ENCODE measurements around the gene PRDM11. TPM values are rescaled to one million over a fixed set of nuclear protein-coding genes. Genes with fewer than 3 reads are reported as not detected.

The PRDM11 gene
- total RNA-seq, 1 experiment from 2014 or later: 8.1 TPM

- CTCF ChIA-PET: interaction anchor here (0.5 kb wide), 1 partner anchor 179 kb away, joined by 4 read pairs; no protein-coding TSS in a partner anchor
- peaks cover 9% of the 10 kb centered on the region for H3K4me1 Mint-ChIP-seq (ENCODE audit: low read depth, unreplicated experiment)
- no peak overlapping the region for H3K27ac Mint-ChIP-seq (ENCODE audit: unreplicated experiment)
- peaks cover 8% of the 10 kb centered on the region for H3K36me3 Mint-ChIP-seq (ENCODE audit: insufficient read depth, unreplicated experiment)
- no peaks in the 10 kb centered on the region for H3K27me3 Mint-ChIP-seq (ENCODE audit: unreplicated experiment)
- H3K9me3 Mint-ChIP-seq (ENCODE audit: low read depth, unreplicated experiment): no peaks in the 10 kb centered on the region
- TF ChIP-seq CTCF (IDR thresholded peaks at IDR 0.05; ENCODE audit: unreplicated experiment): no peak
- BruUV-seq (replicated peaks): no TSS peak
- intact Hi-C loops (cut with micrococcal nuclease; ENCODE audit: unreplicated experiment): no loop called here
- H3K4me3 Mint-ChIP-seq (ENCODE audit: low read depth, unreplicated experiment): no peak overlapping the region
- DNase-seq: no peak
Measured at GRCh38 chr11:45155058-45155551, 8.7 kb downstream of the PRDM11 start.

- H3K27me3 Mint-ChIP-seq (ENCODE audit: unreplicated experiment): no peaks in the 10 kb centered on the region
- no peak for DNase-seq
- H3K4me3 Mint-ChIP-seq (ENCODE audit: low read depth, unreplicated experiment): no peak overlapping the region
- CTCF ChIA-PET: no interaction called here
- intact Hi-C loops (cut with micrococcal nuclease; ENCODE audit: unreplicated experiment): no loop called here
- peaks cover 9% of the 10 kb centered on the region for H3K4me1 Mint-ChIP-seq (ENCODE audit: low read depth, unreplicated experiment)
- H3K9me3 Mint-ChIP-seq (ENCODE audit: low read depth, unreplicated experiment): no peaks in the 10 kb centered on the region
- no TSS peak for BruUV-seq (replicated peaks)
- TF ChIP-seq CTCF (IDR thresholded peaks at IDR 0.05; ENCODE audit: unreplicated experiment): no peak
- peaks cover 8% of the 10 kb centered on the region for H3K36me3 Mint-ChIP-seq (ENCODE audit: insufficient read depth, unreplicated experiment)
- no peak overlapping the region for H3K27ac Mint-ChIP-seq (ENCODE audit: unreplicated experiment)
Measured at GRCh38 chr11:45155627-45156180, 9.3 kb downstream of the PRDM11 start.

GRCh38 chr11:45156201-45156600 lies 9.8 kb downstream of the PRDM11 start:
- TF ChIP-seq CTCF (IDR thresholded peaks at IDR 0.05; ENCODE audit: unreplicated experiment): no peak
- CTCF ChIA-PET: interaction anchor here (0.7 kb wide), 1 partner anchor 22 kb away, joined by 3 read pairs; no protein-coding TSS in a partner anchor
- BruUV-seq (replicated peaks): no TSS peak
- Mint-ChIP-seq H3K27ac (ENCODE audit: unreplicated experiment) (no peak overlapping the region), H3K4me3 (ENCODE audit: low read depth, unreplicated experiment) (no peak overlapping the region), H3K9me3 (ENCODE audit: low read depth, unreplicated experiment) (no peaks in the 10 kb centered on the region), H3K4me1 (ENCODE audit: low read depth, unreplicated experiment) (peaks cover 9% of the 10 kb centered on the region), H3K27me3 (ENCODE audit: unreplicated experiment) (no peaks in the 10 kb centered on the region), H3K36me3 (ENCODE audit: insufficient read depth, unreplicated experiment) (peaks cover 8% of the 10 kb centered on the region)
- intact Hi-C loops (cut with micrococcal nuclease; ENCODE audit: unreplicated experiment): no loop called here
- DNase-seq: no peak

- peaks cover 9% of the 10 kb centered on the region for H3K4me1 Mint-ChIP-seq (ENCODE audit: low read depth, unreplicated experiment)
- H3K9me3 Mint-ChIP-seq (ENCODE audit: low read depth, unreplicated experiment): no peaks in the 10 kb centered on the region
- CTCF ChIA-PET: interaction anchor here (0.7 kb wide), 1 partner anchor 22 kb away, joined by 3 read pairs; no protein-coding TSS in a partner anchor
- no TSS peak for BruUV-seq (replicated peaks)
- no peak for TF ChIP-seq CTCF (IDR thresholded peaks at IDR 0.05; ENCODE audit: unreplicated experiment)
- H3K36me3 Mint-ChIP-seq (ENCODE audit: insufficient read depth, unreplicated experiment): peaks cover 4% of the 10 kb centered on the region
- no peaks in the 10 kb centered on the region for H3K27me3 Mint-ChIP-seq (ENCODE audit: unreplicated experiment)
- H3K4me3 Mint-ChIP-seq (ENCODE audit: low read depth, unreplicated experiment): no peak overlapping the region
- intact Hi-C loops (cut with micrococcal nuclease; ENCODE audit: unreplicated experiment): no loop called here
- no peak for DNase-seq
- no peak overlapping the region for H3K27ac Mint-ChIP-seq (ENCODE audit: unreplicated experiment)
Measured at GRCh38 chr11:45156741-45157140, 10.3 kb downstream of the PRDM11 start.
